WTC11 (cell line): ENCODE results near the gene UQCC3.

Experiments
- ETV6 ChIP-seq: sonication (generic); formaldehyde crosslinking; IDR thresholded peaks from 2 replicates; pipeline ENCODE4 v1.8.1; 2022; ENCODE audit warnings: mild to moderate bottlenecking, missing genetic modification reagents
- GABPB1 ChIP-seq: sonication (generic); formaldehyde crosslinking; IDR thresholded peaks from 2 replicates; pipeline ENCODE4 v1.8.1; 2023; ENCODE audit warnings: mild to moderate bottlenecking, missing genetic modification reagents
- MAX ChIP-seq: sonication (generic); formaldehyde crosslinking; IDR thresholded peaks from 2 replicates; pipeline ENCODE4 v1.8.0; 2022; ENCODE audit warnings: mild to moderate bottlenecking, missing genetic modification reagents
- TF ChIP-seq, protein P1 (sequence below): fragments of 200-600 bp; IDR thresholded peaks from 2 replicates; pipeline ENCODE4 v1.8.0; 2022; ENCODE audit warnings: antibody characterized with exemption
- TF ChIP-seq, protein P2 (sequence below): fragments of 250-450 bp; sonication (Bioruptor Pico); IDR thresholded peaks from 2 replicates; pipeline ENCODE4 v1.9.0; 2021; ENCODE audit warnings: mild to moderate bottlenecking

- TF ChIP-seq, protein P1, sequence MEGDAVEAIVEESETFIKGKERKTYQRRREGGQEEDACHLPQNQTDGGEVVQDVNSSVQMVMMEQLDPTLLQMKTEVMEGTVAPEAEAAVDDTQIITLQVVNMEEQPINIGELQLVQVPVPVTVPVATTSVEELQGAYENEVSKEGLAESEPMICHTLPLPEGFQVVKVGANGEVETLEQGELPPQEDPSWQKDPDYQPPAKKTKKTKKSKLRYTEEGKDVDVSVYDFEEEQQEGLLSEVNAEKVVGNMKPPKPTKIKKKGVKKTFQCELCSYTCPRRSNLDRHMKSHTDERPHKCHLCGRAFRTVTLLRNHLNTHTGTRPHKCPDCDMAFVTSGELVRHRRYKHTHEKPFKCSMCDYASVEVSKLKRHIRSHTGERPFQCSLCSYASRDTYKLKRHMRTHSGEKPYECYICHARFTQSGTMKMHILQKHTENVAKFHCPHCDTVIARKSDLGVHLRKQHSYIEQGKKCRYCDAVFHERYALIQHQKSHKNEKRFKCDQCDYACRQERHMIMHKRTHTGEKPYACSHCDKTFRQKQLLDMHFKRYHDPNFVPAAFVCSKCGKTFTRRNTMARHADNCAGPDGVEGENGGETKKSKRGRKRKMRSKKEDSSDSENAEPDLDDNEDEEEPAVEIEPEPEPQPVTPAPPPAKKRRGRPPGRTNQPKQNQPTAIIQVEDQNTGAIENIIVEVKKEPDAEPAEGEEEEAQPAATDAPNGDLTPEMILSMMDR = no peak
- TF ChIP-seq ETV6 (CRISPR knock-in tag) (no peak), MAX (no peak; the same call in 1 of the 2 replicates), GABPB1 (CRISPR knock-in tag) (no peak)
- TF ChIP-seq, protein P2, sequence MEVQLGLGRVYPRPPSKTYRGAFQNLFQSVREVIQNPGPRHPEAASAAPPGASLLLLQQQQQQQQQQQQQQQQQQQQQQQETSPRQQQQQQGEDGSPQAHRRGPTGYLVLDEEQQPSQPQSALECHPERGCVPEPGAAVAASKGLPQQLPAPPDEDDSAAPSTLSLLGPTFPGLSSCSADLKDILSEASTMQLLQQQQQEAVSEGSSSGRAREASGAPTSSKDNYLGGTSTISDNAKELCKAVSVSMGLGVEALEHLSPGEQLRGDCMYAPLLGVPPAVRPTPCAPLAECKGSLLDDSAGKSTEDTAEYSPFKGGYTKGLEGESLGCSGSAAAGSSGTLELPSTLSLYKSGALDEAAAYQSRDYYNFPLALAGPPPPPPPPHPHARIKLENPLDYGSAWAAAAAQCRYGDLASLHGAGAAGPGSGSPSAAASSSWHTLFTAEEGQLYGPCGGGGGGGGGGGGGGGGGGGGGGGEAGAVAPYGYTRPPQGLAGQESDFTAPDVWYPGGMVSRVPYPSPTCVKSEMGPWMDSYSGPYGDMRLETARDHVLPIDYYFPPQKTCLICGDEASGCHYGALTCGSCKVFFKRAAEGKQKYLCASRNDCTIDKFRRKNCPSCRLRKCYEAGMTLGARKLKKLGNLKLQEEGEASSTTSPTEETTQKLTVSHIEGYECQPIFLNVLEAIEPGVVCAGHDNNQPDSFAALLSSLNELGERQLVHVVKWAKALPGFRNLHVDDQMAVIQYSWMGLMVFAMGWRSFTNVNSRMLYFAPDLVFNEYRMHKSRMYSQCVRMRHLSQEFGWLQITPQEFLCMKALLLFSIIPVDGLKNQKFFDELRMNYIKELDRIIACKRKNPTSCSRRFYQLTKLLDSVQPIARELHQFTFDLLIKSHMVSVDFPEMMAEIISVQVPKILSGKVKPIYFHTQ (CRISPR knock-in tag) = no peak
Measured at GRCh38 chr11:62687508-62688396, 16.3 kb downstream of the UQCC3 start.
